Activated CD4-positive, CD25-positive, alpha-beta regulatory T cell treated with anti-CD3 and anti-CD28 coated beads, Interleukin-2, amount 50 U/mL, for 24 hours (primary cell): ENCODE data around the gene MYOZ2.
"Not testable (repeated sequence)": the region's sequence is repeated elsewhere in the genome, so short reads cannot be mapped to it uniquely, and the experiment has no call there.

Experiments
- ATAC-seq, 2 donors: fragments of 150-1000 bp; cut with Tn5 transposase; one replicate each; pipeline ENCODE4 v1.10.0; 2021; ENCODE audit warnings: mild to moderate bottlenecking in 1 of 2, moderate library complexity in 1 of 2

Gene MYOZ2

GRCh38 chr4:119130365-119131065, 5.1 kb upstream of the MYOZ2 start:
- ATAC-seq, result no peak

DNA sequence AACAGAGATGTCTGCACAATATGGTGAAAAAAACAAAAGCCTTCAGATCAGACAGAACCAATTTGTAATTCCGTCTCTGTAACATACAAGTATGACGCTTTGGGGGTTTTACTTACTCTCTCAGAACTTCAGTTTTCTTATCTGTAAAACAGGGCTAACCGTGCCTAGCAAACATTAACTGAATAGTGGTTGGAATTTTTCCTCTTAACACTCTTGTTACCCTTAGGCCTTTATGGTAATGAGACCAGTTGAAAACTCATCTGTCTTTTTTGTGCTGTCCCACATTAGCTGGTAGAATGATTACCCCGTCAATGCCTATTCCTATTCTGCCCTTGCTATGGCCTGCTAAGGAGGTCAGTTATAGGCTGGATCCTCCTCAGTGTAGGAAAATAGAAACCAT, 4.5 kb upstream of the MYOZ2 start:
- no peak for ATAC-seq

DNA sequence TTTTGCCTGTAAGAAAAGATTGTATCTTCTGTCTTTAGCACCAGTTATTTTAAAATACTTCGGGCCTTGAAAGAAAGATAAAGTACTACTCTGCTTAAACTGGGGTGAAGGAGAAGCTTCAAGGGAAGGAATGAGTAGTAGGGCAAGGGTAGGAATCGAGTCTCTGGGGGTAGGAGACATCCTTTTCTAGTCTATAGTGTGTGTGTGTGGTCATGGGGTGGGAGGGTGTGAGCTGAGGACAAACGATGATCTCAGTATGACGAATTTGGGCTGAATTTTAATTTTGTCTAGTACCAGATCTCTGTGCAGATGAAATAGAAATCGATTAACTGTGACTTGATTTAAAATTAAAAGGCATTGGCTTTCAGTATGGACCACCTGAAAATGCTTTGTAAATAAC, 3.3 kb upstream of the MYOZ2 start:
- no peak for ATAC-seq

DNA sequence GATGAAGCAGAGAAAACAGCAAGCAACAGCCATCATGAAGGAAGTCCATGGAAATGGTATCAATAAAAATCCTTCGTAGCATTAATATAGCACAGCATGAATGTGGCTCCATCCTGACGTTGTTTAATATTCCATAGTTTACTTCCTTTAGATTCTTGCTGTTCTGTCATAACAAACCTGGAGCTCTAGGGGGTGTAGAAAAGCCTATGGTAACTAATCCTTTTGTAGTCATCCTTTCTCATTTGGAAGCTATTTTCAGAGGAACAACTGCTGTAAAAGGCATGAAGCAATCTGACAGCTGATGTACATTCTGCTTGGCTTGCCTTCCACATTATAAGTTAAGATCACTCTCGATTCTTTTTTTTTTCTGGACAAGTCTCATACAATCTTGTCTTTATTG, 914 bp downstream of the MYOZ2 start:
- ATAC-seq, result no peak

- no peak for ATAC-seq
Observed at GRCh38 chr4:119138046-119138445, 2.4 kb downstream of the MYOZ2 start.

- ATAC-seq, result no peak
Observed at GRCh38 chr4:119139311-119139710, 3.7 kb downstream of the MYOZ2 start.

GRCh38 chr4:119139822-119140252, 4.2 kb downstream of the MYOZ2 start:
- no peak for ATAC-seq

DNA sequence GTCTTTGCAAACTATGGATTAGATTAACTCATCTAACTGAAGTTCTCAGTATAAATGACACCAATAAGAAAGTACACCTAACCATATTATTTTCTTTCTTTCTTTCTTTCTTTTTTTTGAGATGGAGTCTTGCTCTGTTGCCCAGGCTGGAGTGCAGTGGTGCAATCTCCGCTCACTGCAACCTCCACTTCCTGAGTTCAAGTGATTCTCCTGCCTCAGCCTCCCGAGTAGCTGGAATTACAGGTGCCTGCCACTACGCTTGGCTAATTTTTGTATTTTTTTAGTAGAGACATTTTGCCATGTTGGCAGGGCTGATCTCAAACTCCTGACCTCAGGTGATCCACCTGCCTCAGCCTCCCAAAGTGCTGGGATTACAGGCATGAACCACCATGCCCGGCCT, 5.7 kb downstream of the MYOZ2 start:
- ATAC-seq, result not testable (repeated sequence)

GRCh38 chr4:119142833-119143232, 7.2 kb downstream of the MYOZ2 start:
- no peak for ATAC-seq

DNA sequence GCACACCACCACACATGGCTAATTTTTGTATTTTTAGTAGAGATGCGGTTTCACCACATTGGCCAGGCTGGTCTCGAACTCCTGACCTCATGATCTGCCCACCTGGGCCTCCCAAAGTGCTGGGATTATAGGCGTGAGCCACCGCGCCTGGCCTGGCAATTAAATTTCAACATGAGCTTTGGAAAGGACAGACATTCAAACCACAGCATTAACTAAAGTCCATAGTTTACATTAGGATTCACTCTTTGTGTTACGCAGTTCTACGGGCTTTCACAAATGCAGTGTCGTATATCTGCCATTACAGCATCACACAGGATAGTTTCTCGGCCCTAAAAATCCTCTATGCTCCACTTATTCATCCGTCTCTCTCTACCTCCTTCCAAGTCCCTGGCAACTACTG, 7.7 kb downstream of the MYOZ2 start:
- not testable (repeated sequence) for ATAC-seq

DNA sequence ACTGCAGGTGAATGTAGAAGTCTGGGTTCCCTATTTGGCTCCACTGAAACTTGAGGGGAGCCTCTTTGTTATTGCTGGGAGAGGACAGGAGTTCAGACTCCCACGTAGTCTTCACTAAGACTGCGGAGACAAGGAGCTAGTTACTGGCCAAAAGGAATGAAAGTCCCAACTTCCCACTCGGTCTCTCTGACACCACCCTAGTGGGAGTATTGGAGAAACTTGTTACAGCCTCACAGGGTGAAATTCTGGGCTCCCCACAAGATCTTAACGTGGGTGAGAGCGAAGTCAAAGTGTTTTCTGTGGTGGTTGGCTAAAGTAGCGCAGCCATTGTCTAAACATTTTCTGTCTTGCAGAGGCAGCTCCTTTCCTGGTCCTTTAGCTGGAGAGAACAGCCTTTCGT, 13.5 kb downstream of the MYOZ2 start:
- no peak for ATAC-seq

DNA sequence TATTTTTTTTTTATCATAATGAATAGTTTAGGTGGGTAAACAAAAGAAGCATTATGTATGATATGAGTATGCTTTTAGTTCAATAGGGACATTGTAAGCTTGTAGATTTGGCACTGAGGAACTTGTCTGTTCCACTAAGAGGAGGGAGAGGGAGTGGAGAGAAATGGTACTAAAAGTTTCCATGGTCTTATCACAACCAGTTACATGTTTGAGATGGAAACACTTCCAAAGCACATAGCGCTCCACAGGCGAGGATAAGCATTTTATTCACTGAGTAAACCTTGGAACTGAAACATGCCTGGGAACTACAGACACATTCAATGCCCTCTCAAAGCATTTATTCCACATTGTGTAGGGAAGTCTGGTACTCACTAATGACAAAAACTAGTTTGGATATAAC, 15.5 kb downstream of the MYOZ2 start:
- no peak for ATAC-seq

GRCh38 chr4:119152741-119153140, 17.1 kb downstream of the MYOZ2 start:
- ATAC-seq, result no peak

- ATAC-seq, result no peak
Observed at GRCh38 chr4:119162174-119162573, 26.5 kb downstream of the MYOZ2 start.

GRCh38 chr4:119165767-119166166, 30.1 kb downstream of the MYOZ2 start:
- no peak for ATAC-seq

DNA sequence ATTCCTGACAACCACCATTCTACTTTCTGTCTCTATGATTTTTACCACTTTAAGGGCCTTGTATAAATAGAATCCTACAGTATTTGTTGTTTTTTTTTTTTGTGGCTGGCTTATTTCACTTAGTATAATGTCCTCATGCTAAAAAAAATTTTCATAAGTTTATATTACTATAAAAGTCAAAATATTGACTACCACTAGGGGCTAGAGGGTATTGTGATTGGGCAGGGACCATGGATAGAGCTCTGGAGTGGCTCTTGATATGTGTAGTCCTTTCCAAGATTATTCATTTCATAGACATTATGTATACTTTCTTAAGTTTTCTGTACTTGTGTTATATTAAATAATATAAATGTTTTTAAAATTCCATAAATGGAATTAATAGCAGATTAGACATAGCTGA, 34.6 kb downstream of the MYOZ2 start:
- ATAC-seq, result no peak

- ATAC-seq, result no peak
Observed at GRCh38 chr4:119172223-119172622, 36.6 kb downstream of the MYOZ2 start.

GRCh38 chr4:119173729-119174361, 38.2 kb downstream of the MYOZ2 start:
- not testable (repeated sequence) for ATAC-seq

DNA sequence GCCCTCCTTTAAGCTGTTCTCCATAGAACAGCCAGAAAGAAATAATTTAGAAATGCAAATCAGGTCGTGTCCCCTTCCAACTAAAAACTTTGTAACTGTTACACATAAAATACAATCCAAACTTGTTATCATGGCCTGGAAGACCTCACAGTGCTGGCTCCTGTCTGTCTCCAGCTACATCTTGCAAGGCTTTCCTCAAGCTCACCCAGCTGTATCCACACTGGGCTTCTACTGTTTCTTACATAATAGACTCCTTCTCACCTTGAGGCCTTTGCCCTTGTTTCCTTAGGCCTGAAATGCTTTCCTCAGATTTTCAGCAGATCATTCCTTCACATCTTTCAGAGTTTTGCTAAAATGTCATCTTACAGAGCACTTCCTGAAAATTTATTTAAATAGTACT, 43.4 kb downstream of the MYOZ2 start:
- no peak for ATAC-seq

DNA sequence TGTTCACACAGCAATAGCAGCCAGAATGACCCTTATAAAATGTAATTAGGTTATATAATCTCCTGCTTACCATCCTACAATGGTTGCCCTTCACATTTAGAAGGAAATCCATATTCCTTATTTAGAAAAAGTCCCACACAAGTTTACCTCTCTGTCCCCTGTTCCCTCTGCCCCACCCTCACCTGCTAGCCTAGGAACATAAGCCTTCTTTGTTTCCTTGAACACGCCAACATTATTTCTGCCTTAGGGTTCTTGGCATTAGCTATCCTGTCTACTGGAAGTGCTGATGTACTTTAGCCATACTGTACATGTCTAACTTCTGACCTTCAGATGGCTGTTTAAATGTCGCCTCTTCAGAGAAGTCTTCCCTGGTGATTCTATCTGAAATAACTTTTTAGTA, 48.5 kb downstream of the MYOZ2 start:
- ATAC-seq, result no peak

GRCh38 chr4:119189638-119190037, 54.0 kb downstream of the MYOZ2 start:
- ATAC-seq, result no peak

GRCh38 chr4:119190354-119190753, 54.7 kb downstream of the MYOZ2 start:
- no peak for ATAC-seq

- no peak for ATAC-seq
Observed at GRCh38 chr4:119191505-119191904, 55.9 kb downstream of the MYOZ2 start.

DNA sequence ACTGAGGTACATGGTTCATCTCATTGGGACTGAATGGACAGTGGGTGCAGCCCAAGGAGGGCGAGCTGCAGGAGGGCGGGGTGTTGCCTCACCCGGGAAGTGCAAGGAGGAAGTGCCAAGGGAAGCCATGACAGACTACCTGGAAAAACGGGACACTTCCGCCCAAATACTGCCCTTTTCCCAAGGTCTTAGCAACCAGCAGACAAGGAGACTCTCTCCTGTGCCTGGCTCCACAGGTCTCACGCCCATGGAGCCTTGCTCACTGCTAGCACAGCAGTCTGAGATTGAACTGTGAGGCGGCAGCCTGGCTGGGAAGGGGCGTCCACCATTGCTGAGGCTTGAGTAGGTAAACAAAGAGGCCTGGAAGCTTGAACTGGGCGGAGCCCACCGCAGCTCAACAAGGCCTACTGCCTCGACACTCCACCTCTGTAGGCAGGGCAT, 62.2 kb downstream of the MYOZ2 start:
- ATAC-seq, result no peak

DNA sequence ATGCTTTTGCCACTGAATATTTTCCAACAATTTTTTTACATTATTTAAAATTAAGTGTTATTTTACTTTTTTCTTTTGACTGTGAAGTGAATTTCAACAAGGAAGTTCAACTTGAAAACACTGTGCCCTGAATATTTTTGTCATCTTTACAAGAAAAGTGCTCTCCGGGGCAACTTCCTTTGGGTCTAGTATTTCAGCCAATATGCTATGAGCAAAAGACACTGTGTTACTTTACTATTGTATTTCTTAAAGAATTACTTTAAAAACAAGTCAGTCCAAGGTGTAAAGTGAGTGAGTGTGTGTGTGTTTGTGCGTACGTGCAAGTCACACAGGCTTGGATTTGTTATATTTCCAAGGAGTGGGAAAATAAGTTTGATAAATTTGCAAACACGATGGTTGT, 69.3 kb downstream of the MYOZ2 start:
- ATAC-seq, result no peak
